ENCODE results near the gene FTSJ3. TPM values are rescaled to one million over a fixed set of nuclear protein-coding genes. Genes with fewer than 3 reads are reported as not detected.

The FTSJ3 gene
- polyA plus RNA-seq, 1 of the 3 experiments (the other 2 are of a cell fraction), result 148 TPM

DNA sequence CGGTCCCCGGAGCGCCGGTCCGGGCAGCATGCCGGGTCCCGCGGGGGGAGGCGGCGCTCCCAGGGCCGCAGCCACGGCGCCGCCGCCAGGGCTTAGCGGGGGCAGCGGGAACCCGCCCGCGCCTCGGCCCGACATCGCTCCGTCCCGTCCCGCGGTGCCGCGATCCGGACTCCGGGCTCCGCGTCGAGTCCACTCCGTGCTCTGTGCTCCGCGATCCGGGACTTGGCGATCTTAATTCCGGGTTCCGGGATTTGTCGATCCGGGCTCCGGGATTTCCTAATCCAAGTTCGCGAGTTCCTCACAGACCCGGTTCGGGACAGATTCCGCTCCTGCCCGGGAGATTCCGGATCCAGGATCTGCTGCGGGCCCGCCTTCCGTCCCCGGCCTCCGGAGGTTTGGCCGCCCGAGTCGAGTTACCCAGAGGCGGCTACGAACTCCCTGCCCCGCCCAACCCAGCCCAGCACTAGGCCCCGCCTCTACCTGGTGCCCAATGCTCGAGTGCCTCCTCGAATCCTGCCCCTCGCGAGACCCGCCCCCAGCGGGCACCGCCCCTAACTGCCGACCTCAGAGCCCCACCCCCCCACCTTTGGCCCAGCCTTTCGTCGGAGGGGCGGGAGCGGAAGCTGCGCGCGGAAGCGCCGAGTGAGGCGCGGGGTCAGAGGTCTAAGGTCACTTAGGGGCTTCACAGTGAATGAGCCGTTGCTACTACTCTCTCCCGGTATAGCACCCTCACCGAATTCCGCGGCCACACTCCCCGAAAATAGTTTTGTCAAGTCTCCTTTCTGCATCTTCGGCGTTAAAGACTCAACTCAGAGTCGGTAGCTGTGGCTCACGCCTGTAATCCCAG, 15.3 kb upstream of the FTSJ3 start, which contains the start of gene SMARCD2:
TSS of gene SMARCD2 (minus strand) at position 146 of the 847 bp plus-strand sequence. CDS start at position 135, 11 bp downstream.
- no peaks in the 10 kb centered on the region for H3K9me3 ChIP-seq
- WGBS (ENCODE audit: low lambda C conversion rate), result 2% methylated on average over 54 of the region's 92 CpGs
- ChIA-PET CTCF (interaction anchor here (0.8 to 9.1 kb wide), 7 partner anchors 7 to 289 kb away, joined by 3 to 96 read pairs (median 9); partner anchors contain the start of genes FTSJ3 and PSMC5), POLR2A (interaction anchor here (0.6 to 9.2 kb wide), 9 partner anchors 13 to 664 kb away, joined by 3 to 108 read pairs (median 3); partner anchors contain the start of genes CCDC47, CEP95, DDX42 and DDX5)
- H3K9ac ChIP-seq, result peak within 1 kb of the TSS; percentile 89
- H3K4me3 ChIP-seq (ENCODE audit: low read depth in 2 of 2, low read length in 1 of 2), result peak within 1 kb of the TSS; percentile 59 to 76
- peak within 1 kb of the TSS; percentile 96 for H2AFZ ChIP-seq (ENCODE audit: low read depth)
- peak within 1 kb of the TSS; percentile 67 to 97 for H3K27ac ChIP-seq (ENCODE audit: low read depth in 2 of 2, low read length in 1 of 2)
- H3K9me2 ChIP-seq, result no peaks in the 10 kb centered on the region
- peaks cover 45% of the 10 kb centered on the region for H3K79me2 ChIP-seq (ENCODE audit: insufficient read depth)
- H3K4me2 ChIP-seq, result peak within 1 kb of the TSS; percentile 93
- DNase-seq, result peak; percentile 100
- peaks cover 15% of the 10 kb centered on the region; the same call in 1 of the 2 replicates for H4K20me1 ChIP-seq (ENCODE audit: insufficient read depth)
- peaks cover 27 to 39% of the 10 kb centered on the region in 2 experiments for H3K4me1 ChIP-seq (ENCODE audit: control insufficient read depth in 1 of 2, insufficient read depth in 2 of 2, low read depth in 1 of 2, low read length in 1 of 2)
- H3F3A ChIP-seq (replicated peaks; ENCODE audit: insufficient read depth), result peaks cover 12% of the 10 kb centered on the region
- no peaks in the 10 kb centered on the region for H3K27me3 ChIP-seq (ENCODE audit: insufficient read depth)
- no peaks in the 10 kb centered on the region for H3K36me3 ChIP-seq (replicated peaks in 1 of 2; ENCODE audit: control insufficient read depth in 1 of 2, insufficient read depth in 2 of 2, low read length in 1 of 2)
- TF ChIP-seq, protein P1, sequence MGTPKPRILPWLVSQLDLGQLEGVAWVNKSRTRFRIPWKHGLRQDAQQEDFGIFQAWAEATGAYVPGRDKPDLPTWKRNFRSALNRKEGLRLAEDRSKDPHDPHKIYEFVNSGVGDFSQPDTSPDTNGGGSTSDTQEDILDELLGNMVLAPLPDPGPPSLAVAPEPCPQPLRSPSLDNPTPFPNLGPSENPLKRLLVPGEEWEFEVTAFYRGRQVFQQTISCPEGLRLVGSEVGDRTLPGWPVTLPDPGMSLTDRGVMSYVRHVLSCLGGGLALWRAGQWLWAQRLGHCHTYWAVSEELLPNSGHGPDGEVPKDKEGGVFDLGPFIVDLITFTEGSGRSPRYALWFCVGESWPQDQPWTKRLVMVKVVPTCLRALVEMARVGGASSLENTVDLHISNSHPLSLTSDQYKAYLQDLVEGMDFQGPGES (IDR thresholded peaks at IDR 0.05; ENCODE audit: low read depth, low read length), result peak; percentile 12; the same call in 1 of the 2 replicates
- TF ChIP-seq RXRA (IDR thresholded peaks at IDR 0.05; ENCODE audit: borderline replicate concordance, low read depth), result no peak; the same call in 1 of the 2 replicates
- peak; percentile 64; the same call in 1 of the 2 replicates for TF ChIP-seq NFIC (IDR thresholded peaks at IDR 0.05; ENCODE audit: borderline replicate concordance)
- no peak for TF ChIP-seq GATA2 (CRISPR knock-in tag; IDR thresholded peaks at IDR 0.05)
- TF ChIP-seq TEAD4 (IDR thresholded peaks at IDR 0.05; ENCODE audit: borderline replicate concordance, insufficient read depth), result peak; percentile 87
- TF ChIP-seq TCF12 (IDR thresholded peaks at IDR 0.05), result peak; percentile 66
- TF ChIP-seq ELF1 (IDR thresholded peaks at IDR 0.05), result peak; percentile 90
- peak; percentile 97 for TF ChIP-seq CHD2 (IDR thresholded peaks at IDR 0.05; ENCODE audit: low read length, partially characterized antibody)
- peak; percentile 64; the same call in 1 of the 2 replicates for TF ChIP-seq ZBTB33 (IDR thresholded peaks at IDR 0.05; ENCODE audit: borderline replicate concordance, low read depth)
- no peak for TF ChIP-seq FOXJ3 (CRISPR knock-in tag; IDR thresholded peaks at IDR 0.05)
- peak; percentile 65 for TF ChIP-seq MXI1 (IDR thresholded peaks at IDR 0.05; ENCODE audit: low read depth, low read length)
- TF ChIP-seq EP300 (IDR thresholded peaks at IDR 0.05; ENCODE audit: borderline replicate concordance in 1 of 2, low read depth in 1 of 2, low read length in 1 of 2), result peak; percentile 60 to 76; a peak in 3 of 4 replicates
- TF ChIP-seq USF2 (IDR thresholded peaks at IDR 0.05; ENCODE audit: borderline replicate concordance, low read depth, low read length), result no peak
- TF ChIP-seq, protein P2, sequence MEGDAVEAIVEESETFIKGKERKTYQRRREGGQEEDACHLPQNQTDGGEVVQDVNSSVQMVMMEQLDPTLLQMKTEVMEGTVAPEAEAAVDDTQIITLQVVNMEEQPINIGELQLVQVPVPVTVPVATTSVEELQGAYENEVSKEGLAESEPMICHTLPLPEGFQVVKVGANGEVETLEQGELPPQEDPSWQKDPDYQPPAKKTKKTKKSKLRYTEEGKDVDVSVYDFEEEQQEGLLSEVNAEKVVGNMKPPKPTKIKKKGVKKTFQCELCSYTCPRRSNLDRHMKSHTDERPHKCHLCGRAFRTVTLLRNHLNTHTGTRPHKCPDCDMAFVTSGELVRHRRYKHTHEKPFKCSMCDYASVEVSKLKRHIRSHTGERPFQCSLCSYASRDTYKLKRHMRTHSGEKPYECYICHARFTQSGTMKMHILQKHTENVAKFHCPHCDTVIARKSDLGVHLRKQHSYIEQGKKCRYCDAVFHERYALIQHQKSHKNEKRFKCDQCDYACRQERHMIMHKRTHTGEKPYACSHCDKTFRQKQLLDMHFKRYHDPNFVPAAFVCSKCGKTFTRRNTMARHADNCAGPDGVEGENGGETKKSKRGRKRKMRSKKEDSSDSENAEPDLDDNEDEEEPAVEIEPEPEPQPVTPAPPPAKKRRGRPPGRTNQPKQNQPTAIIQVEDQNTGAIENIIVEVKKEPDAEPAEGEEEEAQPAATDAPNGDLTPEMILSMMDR (IDR thresholded peaks at IDR 0.05), result no peak
- TF ChIP-seq MAX (IDR thresholded peaks at IDR 0.05; ENCODE audit: low read depth), result peak; percentile 88
- 0 out of 2 replicates have a peak, but pooled peaks have one; percentile 33 for TF ChIP-seq POLR2AphosphoS5 (IDR thresholded peaks at IDR 0.05; ENCODE audit: low read depth, low read length)
- TF ChIP-seq SIN3A (IDR thresholded peaks at IDR 0.05; ENCODE audit: borderline replicate concordance, low read depth, low read length), result peak; percentile 99; the same call in 1 of the 2 replicates
- TF ChIP-seq SMC3 (IDR thresholded peaks at IDR 0.05; ENCODE audit: low read depth, low read length), result no peak; the same call in 1 of the 2 replicates
- TF ChIP-seq RAD21 (IDR thresholded peaks at IDR 0.05; ENCODE audit: low read length), result no peak
- TF ChIP-seq NRF1 (IDR thresholded peaks at IDR 0.05; ENCODE audit: low read depth, low read length), result peak; percentile 60
- TF ChIP-seq, protein P3, sequence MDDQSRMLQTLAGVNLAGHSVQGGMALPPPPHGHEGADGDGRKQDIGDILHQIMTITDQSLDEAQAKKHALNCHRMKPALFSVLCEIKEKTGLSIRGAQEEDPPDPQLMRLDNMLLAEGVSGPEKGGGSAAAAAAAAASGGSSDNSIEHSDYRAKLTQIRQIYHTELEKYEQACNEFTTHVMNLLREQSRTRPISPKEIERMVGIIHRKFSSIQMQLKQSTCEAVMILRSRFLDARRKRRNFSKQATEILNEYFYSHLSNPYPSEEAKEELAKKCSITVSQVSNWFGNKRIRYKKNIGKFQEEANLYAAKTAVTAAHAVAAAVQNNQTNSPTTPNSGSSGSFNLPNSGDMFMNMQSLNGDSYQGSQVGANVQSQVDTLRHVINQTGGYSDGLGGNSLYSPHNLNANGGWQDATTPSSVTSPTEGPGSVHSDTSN (IDR thresholded peaks at IDR 0.05), result peak; percentile 62
